ENCODE measurements around the gene ZNF284.

DNA sequence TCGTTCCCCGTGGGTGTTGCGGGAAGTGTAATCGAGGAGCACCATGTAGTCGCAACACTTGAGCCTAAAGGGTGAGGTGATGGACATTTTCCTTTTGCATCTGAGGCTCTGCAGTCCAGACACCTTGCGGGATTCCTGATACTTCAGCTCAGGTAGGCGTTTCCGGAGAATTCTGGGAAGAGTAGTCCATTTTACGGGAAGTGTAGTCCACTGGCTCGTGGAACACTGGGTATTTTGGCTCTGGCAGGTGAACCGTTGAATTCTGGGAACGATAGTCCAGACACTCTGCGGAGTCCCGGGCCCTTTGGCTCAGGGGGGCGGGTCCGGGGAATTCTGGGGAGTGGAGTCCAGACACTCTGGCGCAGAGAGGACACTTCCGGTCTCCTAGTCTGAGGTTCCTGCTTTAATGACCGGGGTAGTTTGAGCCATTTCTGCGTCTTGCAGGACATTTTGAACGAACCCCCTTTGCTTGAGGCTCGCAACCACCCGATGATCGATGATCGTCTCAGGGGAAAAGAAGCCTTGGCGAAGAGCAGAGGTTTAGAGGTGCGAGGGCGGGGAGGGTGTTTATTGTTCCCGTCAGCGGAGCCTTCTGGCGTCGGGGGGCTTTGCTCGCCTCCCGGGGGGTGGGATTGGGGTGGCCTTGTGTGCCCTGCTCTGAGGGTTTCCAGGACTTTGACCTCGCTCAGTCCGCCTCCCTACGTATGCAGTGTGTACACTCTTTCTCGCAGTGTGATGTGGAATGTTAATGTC is 20.1 kb upstream of the ZNF284 start, which contains the start of gene ZNF223:
- TF ChIP-seq, protein P1, sequence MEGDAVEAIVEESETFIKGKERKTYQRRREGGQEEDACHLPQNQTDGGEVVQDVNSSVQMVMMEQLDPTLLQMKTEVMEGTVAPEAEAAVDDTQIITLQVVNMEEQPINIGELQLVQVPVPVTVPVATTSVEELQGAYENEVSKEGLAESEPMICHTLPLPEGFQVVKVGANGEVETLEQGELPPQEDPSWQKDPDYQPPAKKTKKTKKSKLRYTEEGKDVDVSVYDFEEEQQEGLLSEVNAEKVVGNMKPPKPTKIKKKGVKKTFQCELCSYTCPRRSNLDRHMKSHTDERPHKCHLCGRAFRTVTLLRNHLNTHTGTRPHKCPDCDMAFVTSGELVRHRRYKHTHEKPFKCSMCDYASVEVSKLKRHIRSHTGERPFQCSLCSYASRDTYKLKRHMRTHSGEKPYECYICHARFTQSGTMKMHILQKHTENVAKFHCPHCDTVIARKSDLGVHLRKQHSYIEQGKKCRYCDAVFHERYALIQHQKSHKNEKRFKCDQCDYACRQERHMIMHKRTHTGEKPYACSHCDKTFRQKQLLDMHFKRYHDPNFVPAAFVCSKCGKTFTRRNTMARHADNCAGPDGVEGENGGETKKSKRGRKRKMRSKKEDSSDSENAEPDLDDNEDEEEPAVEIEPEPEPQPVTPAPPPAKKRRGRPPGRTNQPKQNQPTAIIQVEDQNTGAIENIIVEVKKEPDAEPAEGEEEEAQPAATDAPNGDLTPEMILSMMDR (IDR thresholded peaks at IDR 0.05): no peak
- TF ChIP-seq POLR2AphosphoS5 (IDR thresholded peaks at IDR 0.05): peak; percentile 90
- no peak for TF ChIP-seq POLR2A (IDR thresholded peaks at IDR 0.05)
- no peak for TF ChIP-seq EP300 (IDR thresholded peaks at IDR 0.05)
